H1 (cell line): ENCODE data around the gene SPOUT1. TPM values are rescaled to one million over a fixed set of nuclear protein-coding genes. Genes with fewer than 3 reads are reported as not detected.

Experiments used
- CTCF ChIA-PET: fragments of 300-600 bp; sonication (Branson Sonifier 250); formaldehyde crosslinking; loops from one replicate; lab custom pipeline; 2021; ENCODE audit not compliant: partially characterized antibody; lab: Charles Lee
- POLR2A ChIA-PET: fragments of 300-600 bp; sonication (Branson Sonifier 250); formaldehyde crosslinking; loops from one replicate; lab custom pipeline; 2021; ENCODE audit warnings: inconsistent platforms; ENCODE audit not compliant: partially characterized antibody; lab: Charles Lee
- DNase-seq, 2 experiments: peaks; one replicate each; pipeline versions ENCODE4 v3.0.0 to v3.0.0-alpha.2; 2010 to 2022; ENCODE audit warnings: low spot score in 2 of 2, low read depth in 1 of 2, mixed read lengths in 1 of 2
- FAIRE-seq: peaks from 2 replicates; lab custom pipeline; 2011; peaks lifted over from hg19 to GRCh38; lab: Jason Lieb, UNC
- H2AFZ ChIP-seq: 2 replicates; pipeline ENCODE4 v1.8.1; 2012; ENCODE audit warnings: low read length, inconsistent platforms
- H2AK5ac ChIP-seq: 2 replicates; pipeline ENCODE4 v1.6.1; 2013; ENCODE audit warnings: low read depth, low read length
- H2BK120ac ChIP-seq: replicated peaks from 2 replicates; pipeline ENCODE3; 2013; ENCODE audit warnings: low read depth, low read length, inconsistent platforms
- H2BK12ac ChIP-seq: 2 replicates; pipeline ENCODE4 v1.6.1; 2013; ENCODE audit warnings: low read depth, low read length
- H2BK15ac ChIP-seq: 2 replicates; pipeline ENCODE4 v1.6.1; 2013; ENCODE audit warnings: low read length
- H2BK20ac ChIP-seq: 2 replicates; pipeline ENCODE4 v1.6.1; 2013; ENCODE audit warnings: low read length
- H2BK5ac ChIP-seq: 2 replicates; pipeline ENCODE4 v1.6.1; 2013; ENCODE audit warnings: low read depth, low read length
- H3K14ac ChIP-seq: 2 replicates; pipeline ENCODE4 v1.6.1; 2013; ENCODE audit warnings: inconsistent platforms; ENCODE audit not compliant: insufficient read length
- H3K18ac ChIP-seq: 2 replicates; pipeline ENCODE4 v1.6.1; 2013; ENCODE audit warnings: low read length; ENCODE audit errors: extremely low read depth
- H3K23ac ChIP-seq: 2 replicates; pipeline ENCODE4 v1.6.1; 2013; ENCODE audit warnings: inconsistent platforms; ENCODE audit not compliant: insufficient read length
- H3K23me2 ChIP-seq: 2 replicates; pipeline ENCODE4 v1.6.1; 2013; ENCODE audit warnings: low read depth, low read length
- H3K27ac ChIP-seq: 2 replicates; pipeline ENCODE4 v1.6.1; 2011; ENCODE audit warnings: low read depth, low read length, inconsistent platforms
- H3K27me3 ChIP-seq, 4 experiments: replicated peaks in 1 of 4; 1 replicate in 1 of 4; 2 replicates in 3 of 4; pipeline versions ENCODE4 v1.6.1 to v1.8.1; 2011 to 2013; ENCODE audit warnings: low read length in 3 of 4, mild to moderate bottlenecking in 3 of 4, inconsistent platforms in 2 of 4, mixed read lengths in 2 of 4, moderate library complexity in 1 of 4; ENCODE audit not compliant: control insufficient read depth in 3 of 4, insufficient read depth in 3 of 4; ENCODE audit errors: extremely low read depth in 1 of 4
- H3K36me3 ChIP-seq, 4 experiments: 2 replicates each; pipeline versions ENCODE4 v1.6.1 to v1.8.1; 2011 to 2013; ENCODE audit warnings: mild to moderate bottlenecking in 4 of 4, low read length in 3 of 4, moderate library complexity in 2 of 4, control low read depth in 1 of 4, inconsistent platforms in 1 of 4; ENCODE audit not compliant: insufficient read depth in 4 of 4, control insufficient read depth in 2 of 4
- H3K4ac ChIP-seq: replicated peaks from 2 replicates; pipeline ENCODE3; 2013; ENCODE audit warnings: low read length, low read depth, mixed read lengths, inconsistent platforms; ENCODE audit not compliant: insufficient read length
- H3K4me1 ChIP-seq, 4 experiments: replicated peaks in 1 of 4; 1 replicate in 1 of 4; 2 replicates in 3 of 4; pipeline versions ENCODE4 v1.6.1 to v1.8.1; 2011 to 2013; ENCODE audit warnings: low read length in 3 of 4, inconsistent platforms in 2 of 4, mixed read lengths in 1 of 4; ENCODE audit not compliant: insufficient read depth in 4 of 4, control insufficient read depth in 3 of 4
- H3K4me2 ChIP-seq, 2 experiments: 2 replicates each; pipeline versions ENCODE4 v1.6.1 to v1.8.1; 2011 to 2013; ENCODE audit warnings: low read depth in 2 of 2, low read length in 2 of 2, control low read depth in 1 of 2, inconsistent platforms in 1 of 2, mild to moderate bottlenecking in 1 of 2; ENCODE audit not compliant: insufficient read depth in 1 of 2
- H3K4me3 ChIP-seq, 4 experiments: fragments of 200-600, 300-600 bp in 1 of 4; sonication (generic), shearing (Covaris generic), sonication (Bioruptor Twin) in 1 of 4; 2 replicates each; pipeline versions ENCODE4 v1.5.1 to v1.8.1; 2011 to 2016; ENCODE audit warnings: low read length in 4 of 4, low read depth in 3 of 4, control low read depth in 2 of 4, inconsistent platforms in 2 of 4, mild to moderate bottlenecking in 2 of 4, mixed read lengths in 1 of 4, moderate library complexity in 1 of 4; ENCODE audit not compliant: insufficient read depth in 2 of 4; ENCODE audit errors: extremely low read depth in 1 of 4
- H3K56ac ChIP-seq: replicated peaks from 2 replicates; pipeline ENCODE3; 2013; ENCODE audit warnings: low read depth, mild to moderate bottlenecking, mixed read lengths, low read length, inconsistent platforms; ENCODE audit not compliant: insufficient read length
- H3K79me1 ChIP-seq: 2 replicates; pipeline ENCODE4 v1.6.1; 2013; ENCODE audit warnings: low read depth, low read length, control low read depth
- H3K79me2 ChIP-seq, 2 experiments: 2 replicates each; pipeline versions ENCODE4 v1.6.1 to v1.8.1; 2012 to 2013; ENCODE audit warnings: low read length in 2 of 2, mild to moderate bottlenecking in 2 of 2, inconsistent platforms in 1 of 2; ENCODE audit not compliant: insufficient read depth in 2 of 2, control insufficient read depth in 1 of 2
- H3K9ac ChIP-seq, 4 experiments: replicated peaks in 1 of 4; 1 replicate in 1 of 4; 2 replicates in 3 of 4; pipeline versions ENCODE4 v1.6.1 to v1.8.1; 2011 to 2013; ENCODE audit warnings: low read depth in 3 of 4, low read length in 3 of 4, control low read depth in 2 of 4, mild to moderate bottlenecking in 2 of 4, moderate library complexity in 2 of 4, inconsistent platforms in 1 of 4; ENCODE audit errors: extremely low read depth in 1 of 4
- H3K9me3 ChIP-seq, 2 experiments: 2 replicates each; pipeline versions ENCODE4 v1.6.1 to v1.8.1; 2012 to 2013; ENCODE audit warnings: mild to moderate bottlenecking in 2 of 2, moderate library complexity in 2 of 2, control low read depth in 1 of 2, inconsistent platforms in 1 of 2, low read depth in 1 of 2, low read length in 1 of 2, mixed read lengths in 1 of 2; ENCODE audit not compliant: insufficient read depth in 2 of 2
- H4K20me1 ChIP-seq, 2 experiments: replicated peaks in 1 of 2; 2 replicates each; pipeline versions ENCODE3 to v1.8.1; 2011 to 2013; ENCODE audit warnings: inconsistent platforms in 2 of 2, low read length in 2 of 2, mild to moderate bottlenecking in 1 of 2; ENCODE audit not compliant: insufficient read depth in 2 of 2, control insufficient read depth in 1 of 2
- H4K5ac ChIP-seq: 2 replicates; pipeline ENCODE4 v1.6.1; 2013; ENCODE audit warnings: low read length, low read depth, mixed read lengths, inconsistent platforms; ENCODE audit not compliant: insufficient read length
- H4K8ac ChIP-seq: 2 replicates; pipeline ENCODE4 v1.8.0; 2013; ENCODE audit warnings: mild to moderate bottlenecking, moderate library complexity, low read length, inconsistent platforms; ENCODE audit not compliant: insufficient read depth; ENCODE audit errors: extremely low read depth
- H4K91ac ChIP-seq: replicated peaks from 2 replicates; pipeline ENCODE3; 2013; ENCODE audit warnings: low read length, mixed read lengths, inconsistent platforms; ENCODE audit not compliant: insufficient read length
- ASH2L ChIP-seq: fragments of 200-600, 300-600 bp; sonication (generic); IDR thresholded peaks from one replicate; pipeline ENCODE4 v1.7.1; 2017; ENCODE audit warnings: low read length
- CREB1 ChIP-seq: IDR thresholded peaks from 2 replicates; pipeline ENCODE4 v1.6.1; 2012; ENCODE audit warnings: inconsistent platforms
- SP4 ChIP-seq: IDR thresholded peaks from 2 replicates; pipeline ENCODE4 v1.6.1; 2012; ENCODE audit warnings: low read length, inconsistent platforms
- TAF1 ChIP-seq: IDR thresholded peaks from 2 replicates; pipeline ENCODE4 v1.6.1; 2011; ENCODE audit warnings: mild to moderate bottlenecking, low read depth, low read length
- TAF7 ChIP-seq: optimal IDR thresholded peaks from 2 replicates; pipeline ENCODE3; 2011; ENCODE audit warnings: low read depth, mild to moderate bottlenecking, inconsistent platforms, low read length, moderate library complexity, borderline replicate concordance
- WGBS, 2 experiments: shearing (Covaris generic) in 1 of 2; methylation state at CpG; one replicate each; pipeline versions ENCODE4 v1.1.6 to v1.1.7; 2013 to 2015; ENCODE audit warnings: low lambda C conversion rate in 2 of 2, mixed read lengths in 2 of 2, inconsistent platforms in 1 of 2, low coverage in 1 of 2, missing lambda C conversion rate in 1 of 2; ENCODE audit not compliant: insufficient replicate concordance in 2 of 2, insufficient coverage in 1 of 2, insufficient read length in 1 of 2; ENCODE audit errors: extremely low coverage in 1 of 2, missing lambda C conversion rate in 1 of 2; 5-methylcytosine and 5-hydroxymethylcytosine counted together
- polyA plus RNA-seq, 7 experiments: library from polyadenylated mRNA; depleted of rRNA in 3 of 7; stranded (reverse) in 5 of 7; unstranded in 2 of 7; fragments of >200 nt in 5 of 7; fragments of 200-250 nt in 2 of 7; gene quantifications; 1 replicate in 5 of 7; 2 replicates in 1 of 7; 4 replicates in 1 of 7; pipeline versions ENCODE4 v1.2.1 to v1.2.3, GENCODE V29; 2011 to 2013; ENCODE audit warnings: missing spikeins in 2 of 7, mixed read lengths in 2 of 7
- total RNA-seq: library from RNA; stranded (reverse); fragmentation: NEBNext Ultra II Directional; extraction: Animal tissue kit (Norgen Biotek cat#: 25700); gene quantifications from 2 replicates; pipeline ENCODE4 v1.2.1, GENCODE V29; 2021

Gene SPOUT1
- total and polyA plus RNA-seq, 2 of the 8 experiments (the other 6 are each of a cell fraction or from before 2014, with no cell fraction given) = 69.2 to 77.8 TPM

- Histone ChIP-seq H3K79me1 (peaks cover 3% of the 10 kb centered on the region; the same call in 1 of the 2 replicates), H4K91ac (no peak overlapping the region), H2AK5ac (no peak overlapping the region), H2BK20ac (no peak overlapping the region), H3K27ac (no peak overlapping the region), H3K23ac (no peak overlapping the region), H3K4me2 (peak overlapping the region in 1 of 2 experiments; percentile 98; a peak in 1 of 4 replicates), H3K23me2 (peaks cover 12% of the 10 kb centered on the region; the same call in 1 of the 2 replicates), H3K79me2 (peaks cover 0 to 12% of the 10 kb centered on the region in 2 experiments; a peak in 2 of 4 replicates), H3K4me1 (peaks cover 0 to 3% (median 1%) of the 10 kb centered on the region in 4 experiments; a peak in 3 of 7 replicates), H3K4ac (no peak overlapping the region), H3K14ac (no peak overlapping the region), H3K4me3 (no peak overlapping the region), H3K9ac (no peak overlapping the region), H4K20me1 (peaks cover 0 to 2% of the 10 kb centered on the region in 2 experiments), H4K5ac (no peak overlapping the region), H3K56ac (no peak overlapping the region), H2BK5ac (no peak overlapping the region), H2BK15ac (no peak overlapping the region), H3K36me3 (no peaks in the 10 kb centered on the region; a peak in 1 of 8 replicates), H3K27me3 (no peaks in the 10 kb centered on the region), H2BK12ac (no peak overlapping the region), H4K8ac (no peak overlapping the region), H2AFZ (no peak overlapping the region), H3K9me3 (no peaks in the 10 kb centered on the region), H3K18ac (no peak overlapping the region), H2BK120ac (no peak overlapping the region)
- TF ChIP-seq SP4 (no peak), TAF1 (no peak), TAF7 (no peak), ASH2L (no peak), CREB1 (no peak)
- ChIA-PET POLR2A (interaction anchor here (0.9 to 3.4 kb wide), 7 partner anchors 9 to 164 kb away, joined by 3 to 20 read pairs (median 4); partner anchors contain the start of genes ENDOG and ZDHHC12), CTCF (interaction anchor here (0.7 to 3.4 kb wide), 8 partner anchors 9 to 155 kb away, joined by 3 to 18 read pairs (median 4); partner anchors contain the start of gene TBC1D13)
- DNase-seq (no peak), FAIRE-seq (no peak)
- 87% methylated on average over 5 of the region's 5 CpGs; no CpG with 5 or more reads in 1 of the 2 experiments for WGBS, 2 experiments
Measured at GRCh38 chr9:128773049-128773448, 56.5 kb downstream of the SPOUT1 start.
